Sigmoid colon (tissue), 7 donors: ENCODE data around the gene SMTNL2. TPM values are rescaled to one million over a fixed set of nuclear protein-coding genes. Genes with fewer than 3 reads are reported as not detected.
"Not testable (repeated sequence)": the region's sequence is repeated elsewhere in the genome, so short reads cannot be mapped to it uniquely, and the experiment has no call there.

Experiments
- DNase-seq: peaks from one replicate; pipeline ENCODE4 v3.0.0-alpha.2; 2019
- H3K27ac ChIP-seq, 4 donors: fragments of 200-600 bp; sonication (generic); one replicate each; pipeline ENCODE4 v1.5.1; 2016 to 2019; ENCODE audit warnings: mild to moderate bottlenecking in 1 of 4
- H3K27me3 ChIP-seq, 3 donors: fragments of 200-600 bp; sonication (generic); one replicate each; pipeline ENCODE4 v1.5.1; 2019; ENCODE audit warnings: mild to moderate bottlenecking in 1 of 3
- H3K36me3 ChIP-seq, 4 donors: fragments of 200-600 bp; sonication (generic); one replicate each; pipeline ENCODE4 v1.5.1; 2016 to 2019
- H3K4me1 ChIP-seq, 4 donors: fragments of 200-600 bp; sonication (generic); one replicate each; pipeline ENCODE4 v1.5.1; 2017 to 2019
- H3K4me3 ChIP-seq, 4 donors: fragments of 200-600 bp; sonication (generic); one replicate each; pipeline ENCODE4 v1.5.1; 2017 to 2019; ENCODE audit warnings: mild to moderate bottlenecking in 2 of 4, moderate library complexity in 1 of 4
- H3K9me3 ChIP-seq, 4 donors: fragments of 200-600 bp in 3 of 4; sonication (generic) in 3 of 4; one replicate each; pipeline versions ENCODE4 v1.5.1 to v1.6.1; 2013 to 2019
- CTCF ChIP-seq, 4 experiments: fragments of 450-650 bp in 3 of 4; fragments of 200-600 bp in 1 of 4; IDR thresholded peaks; one replicate each; pipeline ENCODE4 v1.5.1; 2016 to 2019; ENCODE audit warnings: antibody characterized with exemption in 4 of 4, mild to moderate bottlenecking in 3 of 4, moderate library complexity in 2 of 4
- EP300 ChIP-seq, 4 donors: sonication (generic); formaldehyde crosslinking; IDR thresholded peaks; one replicate each; pipeline ENCODE4 v1.6.1; 2017; ENCODE audit warnings: antibody characterized with exemption in 4 of 4
- POLR2A ChIP-seq, 2 donors: fragments of 450-650 bp; IDR thresholded peaks; one replicate each; pipeline ENCODE4 v1.6.1; 2016; ENCODE audit warnings: antibody characterized with exemption in 2 of 2, mild to moderate bottlenecking in 2 of 2, moderate library complexity in 2 of 2
- POLR2AphosphoS5 ChIP-seq, 4 donors: sonication (generic); formaldehyde crosslinking; IDR thresholded peaks; one replicate each; pipeline ENCODE4 v1.6.1; 2017; ENCODE audit warnings: antibody characterized with exemption in 4 of 4
- WGBS, 2 donors: extraction: QIAGEN DNeasy Blood & Tissue Kit; methylation state at CpG; one replicate each; pipeline ENCODE4 v1.1.7; 2013; 5-methylcytosine and 5-hydroxymethylcytosine counted together
- intact Hi-C: fragments of 100-400 bp; cut with DNase I; formaldehyde crosslinking; loops from one replicate; pipeline ENCODE4 v1.15.1; 2023
- polyA plus RNA-seq, 3 donors: library from polyadenylated mRNA; stranded (reverse); fragments of 200-250 nt; gene quantifications; one replicate each; pipeline ENCODE4 v1.2.3, GENCODE V29; 2013
- total RNA-seq, 4 donors: library from RNA; depleted of rRNA; stranded (reverse); fragments of >200 nt; gene quantifications; one replicate each; pipeline ENCODE4 v1.1.0, GENCODE V29; 2016
- donor health status: healthy with polysubstance abuse.
- donor health status: Bipolar disorder and iron deficiency.
- donor health status: healthy.

Gene SMTNL2
- total and polyA plus RNA-seq, 7 donors = 0.33 to 1.9 (median 0.99) TPM; not detected in 1

- Histone ChIP-seq H3K36me3 (no peaks in the 10 kb centered on the region), H3K27ac (no peak overlapping the region), H3K9me3 (no peaks in the 10 kb centered on the region), H3K27me3 (peaks cover 13 to 18% (median 13%) of the 10 kb centered on the region in 3 donors), H3K4me1 (peaks cover 0 to 11% (median 10%) of the 10 kb centered on the region in 4 donors), H3K4me3 (no peak overlapping the region)
- intact Hi-C loops = no loop called here
- DNase-seq = no peak
- TF ChIP-seq POLR2AphosphoS5 (IDR thresholded peaks at IDR 0.05) = no peak
- TF ChIP-seq POLR2A (IDR thresholded peaks at IDR 0.05) = no peak
- TF ChIP-seq EP300 (IDR thresholded peaks at IDR 0.05) = no peak
- no peak for TF ChIP-seq CTCF (IDR thresholded peaks at IDR 0.05)
- 67 to 84% methylated on average over 22 of the region's 22 CpGs for WGBS, 2 donors
These were observed 4.7 kb downstream of the SMTNL2 start for GRCh38 chr17:4588898-4589625.

GRCh38 chr17:4590042-4590441 is 5.7 kb downstream of the SMTNL2 start:
- intact Hi-C loops, H3K4me1 ChIP-seq, H3K27me3 ChIP-seq, H3K4me3 ChIP-seq, H3K9me3 ChIP-seq, H3K27ac ChIP-seq, H3K36me3 ChIP-seq, DNase-seq: not testable (repeated sequence)
- 68 to 79% methylated on average over 11 of the region's 11 CpGs for WGBS, 2 donors

GRCh38 chr17:4590981-4591453 is 6.7 kb downstream of the SMTNL2 start:
- no peaks in the 10 kb centered on the region for H3K27me3 ChIP-seq
- H3K27ac ChIP-seq = no peak overlapping the region
- no peaks in the 10 kb centered on the region for H3K36me3 ChIP-seq
- DNase-seq = peak; percentile 60
- TF ChIP-seq POLR2A (IDR thresholded peaks at IDR 0.05) (no peak), CTCF (IDR thresholded peaks at IDR 0.05) (no peak), POLR2AphosphoS5 (IDR thresholded peaks at IDR 0.05) (no peak), EP300 (IDR thresholded peaks at IDR 0.05) (no peak)
- H3K4me3 ChIP-seq = no peak overlapping the region
- H3K9me3 ChIP-seq = no peaks in the 10 kb centered on the region
- intact Hi-C loops = no loop called here
- 51 to 81% methylated on average over 10 of the region's 10 CpGs for WGBS, 2 donors
- H3K4me1 ChIP-seq = no peaks in the 10 kb centered on the region

GRCh38 chr17:4591529-4591928 is 7.2 kb downstream of the SMTNL2 start:
- WGBS, 2 donors = 50 to 73% methylated on average over 12 of the region's 12 CpGs
- Histone ChIP-seq H3K9me3 (no peaks in the 10 kb centered on the region), H3K4me1 (no peaks in the 10 kb centered on the region), H3K36me3 (no peaks in the 10 kb centered on the region), H3K4me3 (no peak overlapping the region), H3K27me3 (no peaks in the 10 kb centered on the region), H3K27ac (no peak overlapping the region)
- intact Hi-C loops = no loop called here
- DNase-seq = no peak
- TF ChIP-seq CTCF (IDR thresholded peaks at IDR 0.05) (no peak), EP300 (IDR thresholded peaks at IDR 0.05) (no peak), POLR2AphosphoS5 (IDR thresholded peaks at IDR 0.05) (no peak), POLR2A (IDR thresholded peaks at IDR 0.05) (no peak)

GRCh38 chr17:4592240-4593005 is 8.1 kb downstream of the SMTNL2 start:
- WGBS, 2 donors = 86 to 88% methylated on average over 11 of the region's 11 CpGs
- no peak for DNase-seq
- Histone ChIP-seq H3K4me1 (no peaks in the 10 kb centered on the region), H3K4me3 (no peak overlapping the region), H3K9me3 (no peaks in the 10 kb centered on the region), H3K36me3 (no peaks in the 10 kb centered on the region), H3K27me3 (no peaks in the 10 kb centered on the region), H3K27ac (peak overlapping the region in 1 of 4 donors; percentile 8)
- intact Hi-C loops = no loop called here
- TF ChIP-seq EP300 (IDR thresholded peaks at IDR 0.05) (no peak), POLR2AphosphoS5 (IDR thresholded peaks at IDR 0.05) (no peak), POLR2A (IDR thresholded peaks at IDR 0.05) (no peak)
